Progenitor cell of endocrine pancreas (in vitro differentiated cells): Measurements from ENCODE around the gene CD200R1L. TPM values are rescaled to one million over a fixed set of nuclear protein-coding genes. Genes with fewer than 3 reads are reported as not detected.

ENCODE experiments used
- DNase-seq: peaks from one replicate; pipeline ENCODE4 v3.0.0; 2021; ENCODE audit warnings: low spot score; ENCODE audit not compliant: unreplicated experiment
- H3K27ac Mint-ChIP-seq: 2 replicates; pipeline ENCODE4 v1.8.0; 2021; ENCODE audit warnings: mild to moderate bottlenecking, moderate library complexity, mixed read lengths
- H3K27me3 Mint-ChIP-seq: 2 replicates; pipeline ENCODE4 v1.8.0; 2021; ENCODE audit warnings: mixed read lengths
- H3K36me3 Mint-ChIP-seq: 2 replicates; pipeline ENCODE4 v1.8.0; 2022; ENCODE audit warnings: mixed read lengths; ENCODE audit not compliant: insufficient read depth
- H3K4me1 Mint-ChIP-seq: 2 replicates; pipeline ENCODE4 v1.8.0; 2021; ENCODE audit warnings: low read depth, mixed read lengths
- H3K4me3 Mint-ChIP-seq: 2 replicates; pipeline ENCODE4 v1.8.0; 2021; ENCODE audit warnings: low read depth, mild to moderate bottlenecking, moderate library complexity, mixed read lengths
- H3K9me3 Mint-ChIP-seq: 2 replicates; pipeline ENCODE4 v1.8.0; 2021; ENCODE audit warnings: low read depth, mixed read lengths
- CTCF ChIP-seq: fragments of 200-600 bp; sonication (generic); IDR thresholded peaks from one replicate; pipeline ENCODE4 v1.5.0; 2021; ENCODE audit warnings: antibody characterized with exemption, mild to moderate bottlenecking; ENCODE audit not compliant: unreplicated experiment
- total RNA-seq: library from RNA; stranded (reverse); gene quantifications from 2 replicates; pipeline ENCODE4 v1.2.1, GENCODE V29; 2021

CD200R1L gene
- total RNA-seq, 1 donor from 2014 or later: not detected

GRCh38 chr3:112808136-112808535, 38.5 kb downstream of the CD200R1L start:
- no peak for DNase-seq

GRCh38 chr3:112807685-112808084, 39.0 kb downstream of the CD200R1L start:
- Mint-ChIP-seq H3K27ac (no peak overlapping the region), H3K36me3 (no peaks in the 10 kb centered on the region), H3K27me3 (no peaks in the 10 kb centered on the region), H3K9me3 (no peaks in the 10 kb centered on the region), H3K4me1 (peaks cover 5% of the 10 kb centered on the region), H3K4me3 (no peak overlapping the region)
- no peak for DNase-seq
- TF ChIP-seq CTCF: no peak

More at GRCh38 chr3:112808136-112808535, 38.5 kb downstream of the CD200R1L start:
- Mint-ChIP-seq H3K27ac (no peak overlapping the region), H3K36me3 (no peaks in the 10 kb centered on the region), H3K4me3 (no peak overlapping the region), H3K27me3 (peaks cover 1% of the 10 kb centered on the region), H3K9me3 (no peaks in the 10 kb centered on the region), H3K4me1 (peaks cover 5% of the 10 kb centered on the region)
- no peak for TF ChIP-seq CTCF

GRCh38 chr3:112806903-112807302, 39.8 kb downstream of the CD200R1L start:
- no peak for DNase-seq
- Mint-ChIP-seq H3K9me3 (no peaks in the 10 kb centered on the region), H3K4me3 (no peak overlapping the region), H3K27me3 (no peaks in the 10 kb centered on the region), H3K36me3 (no peaks in the 10 kb centered on the region), H3K27ac (no peak overlapping the region), H3K4me1 (peaks cover 5% of the 10 kb centered on the region)
- TF ChIP-seq CTCF: no peak

DNA sequence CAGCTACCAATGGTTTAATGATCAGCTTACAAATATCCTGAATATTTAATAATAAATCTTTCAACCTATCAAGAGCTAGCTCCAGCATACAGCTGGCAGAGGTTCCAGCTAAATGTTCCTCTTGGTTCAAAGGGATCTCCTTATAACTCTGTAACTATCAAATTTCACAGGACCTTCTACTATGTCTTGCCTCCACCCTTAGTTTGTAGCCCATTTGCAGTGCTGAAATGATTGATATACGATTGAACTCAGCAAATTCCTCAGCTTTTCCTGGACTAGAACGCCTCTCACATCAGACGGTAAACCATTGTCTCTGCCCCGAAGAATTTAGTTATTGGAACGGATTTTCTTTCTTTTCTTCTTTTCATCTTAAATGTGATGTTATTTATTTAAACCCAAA, 41.5 kb downstream of the CD200R1L start:
- H3K27ac Mint-ChIP-seq: no peak overlapping the region

GRCh38 chr3:112804021-112804420, 42.6 kb downstream of the CD200R1L start:
- Mint-ChIP-seq H3K9me3 (no peaks in the 10 kb centered on the region), H3K36me3 (no peaks in the 10 kb centered on the region), H3K27ac (no peak overlapping the region), H3K4me3 (no peak overlapping the region), H3K27me3 (no peaks in the 10 kb centered on the region), H3K4me1 (no peaks in the 10 kb centered on the region)
- no peak for TF ChIP-seq CTCF
- no peak for DNase-seq

More for the DNA sequence above, 41.5 kb downstream of the CD200R1L start:
- Mint-ChIP-seq H3K9me3 (no peaks in the 10 kb centered on the region), H3K4me1 (no peaks in the 10 kb centered on the region), H3K27me3 (no peaks in the 10 kb centered on the region), H3K4me3 (no peak overlapping the region), H3K36me3 (no peaks in the 10 kb centered on the region)
- DNase-seq: no peak
- TF ChIP-seq CTCF: no peak
